HG02943 (cell line): ENCODE data around the gene TAS1R2.
"Not testable (repeated sequence)": the region's sequence is repeated elsewhere in the genome, so short reads cannot be mapped to it uniquely, and the experiment has no call there.

Experiments
- ATAC-seq: cut with Tn5 transposase; IDR thresholded peaks from one replicate; pipeline ENCODE4 v1.9.1; 2021; ENCODE audit warnings: mild to moderate bottlenecking, low read depth, moderate library complexity; ENCODE audit not compliant: unreplicated experiment

The TAS1R2 gene

DNA sequence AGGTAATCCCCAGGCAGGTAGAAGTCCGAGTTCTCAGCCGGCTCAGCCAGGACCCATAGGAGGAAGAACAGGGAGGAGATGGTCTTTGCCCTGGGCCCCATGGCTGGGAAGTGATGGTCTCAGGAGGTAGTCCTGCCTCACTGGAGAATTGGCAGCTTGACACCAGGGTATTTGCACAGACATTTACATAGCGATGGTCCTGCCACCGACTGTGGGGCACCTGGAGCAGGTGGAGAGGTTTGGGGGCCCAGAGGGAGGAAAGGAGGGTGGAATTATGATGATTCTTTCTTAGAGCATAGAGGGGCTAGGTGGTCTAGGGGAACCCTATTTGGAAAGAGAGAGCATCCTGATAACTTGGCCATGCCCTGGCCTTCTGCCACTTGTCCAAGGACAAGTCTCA is at the start of gene TAS1R2:
TAS1R2 (minus strand) TSS at position 101 of the 400 bp plus-strand sequence; CDS start at position 101, 0 bp downstream.
- ATAC-seq: no peak

DNA sequence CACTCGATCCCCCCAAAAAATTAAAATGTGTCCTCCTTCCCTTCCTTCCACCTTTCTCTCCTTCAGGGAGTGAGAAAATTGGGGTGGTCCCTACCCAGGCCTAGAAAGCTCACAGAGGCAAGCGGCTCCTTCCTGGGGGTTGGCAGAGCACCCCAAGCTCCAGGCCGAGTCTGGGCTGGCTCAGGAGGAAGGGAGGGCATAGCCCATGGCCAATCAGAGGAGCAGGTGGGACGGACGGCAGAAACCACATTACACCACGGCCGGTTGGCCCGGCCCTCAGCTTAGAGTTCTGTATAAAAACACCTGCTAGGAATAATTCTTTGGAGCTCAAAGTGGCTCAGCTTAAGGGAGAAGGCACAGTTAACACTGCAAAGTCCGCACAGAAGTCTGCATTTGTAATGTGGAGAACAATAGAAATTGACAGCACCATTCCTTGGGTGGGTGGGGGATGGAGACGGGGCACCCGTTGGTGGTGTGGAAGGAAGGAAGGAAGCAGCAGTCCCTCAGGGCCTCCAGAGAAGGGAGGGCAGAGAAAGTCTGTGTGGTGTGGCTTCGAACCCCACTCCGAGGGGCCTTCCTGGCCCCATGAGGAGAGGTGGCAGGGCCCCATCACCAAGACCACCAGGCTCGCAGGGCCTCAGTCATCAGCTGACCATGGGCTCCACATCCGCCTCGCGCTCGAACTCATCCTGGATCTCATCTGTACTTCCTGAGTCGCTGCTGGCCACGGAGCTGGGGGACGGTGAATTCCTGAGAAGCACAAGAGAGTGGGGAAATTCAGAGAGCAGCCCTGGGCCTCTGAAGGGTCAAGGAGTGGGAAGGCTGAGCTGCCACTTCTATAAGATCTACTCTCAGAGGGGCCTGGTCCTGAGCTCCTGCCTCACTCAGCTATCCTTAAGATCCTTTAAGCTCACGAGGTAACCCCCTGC is 48.7 kb upstream of the TAS1R2 start:
- ATAC-seq: no peak

DNA sequence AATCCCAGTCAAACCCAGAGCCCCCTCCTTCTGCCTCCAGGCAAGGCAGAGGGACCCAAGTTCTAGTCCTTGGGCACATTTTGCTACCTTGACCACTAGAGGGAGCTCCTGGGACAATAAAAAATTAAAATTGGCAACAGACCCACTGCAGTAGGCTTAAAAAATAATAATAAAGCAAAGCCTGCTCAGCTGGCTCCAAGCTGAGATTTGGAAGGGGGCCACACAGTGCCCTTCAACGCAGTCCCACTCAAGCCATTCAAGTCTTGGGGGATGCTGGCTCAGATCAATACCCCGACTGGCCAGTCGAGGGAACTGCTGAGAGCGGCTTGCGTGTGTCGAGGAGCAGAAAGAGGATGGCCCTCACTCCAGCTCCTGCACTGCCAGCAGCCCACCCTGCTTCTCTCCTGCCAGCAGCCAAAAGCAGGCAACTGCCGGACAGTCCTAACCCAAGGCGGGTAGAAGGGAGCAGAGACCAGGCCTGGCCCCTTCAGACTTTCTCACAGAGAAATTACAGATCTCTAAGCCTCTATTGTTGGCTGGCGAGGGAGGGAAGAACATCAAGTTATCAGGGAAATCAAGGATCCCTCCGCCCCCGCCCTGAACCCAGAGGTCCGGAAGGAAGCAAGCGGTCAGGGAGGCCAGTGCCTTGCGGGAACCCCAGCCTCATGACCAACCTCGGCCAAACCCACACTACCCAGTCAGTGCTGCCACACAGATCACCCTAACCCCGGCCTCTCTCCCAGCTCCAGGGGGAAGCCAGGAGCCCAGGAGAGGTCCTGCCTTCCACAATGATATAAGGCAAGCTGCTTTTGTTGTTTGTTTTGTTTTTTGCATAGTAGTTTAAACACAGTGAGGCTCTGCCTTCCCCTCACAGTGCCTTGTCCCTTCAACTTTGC is 47.8 kb upstream of the TAS1R2 start:
- no peak for ATAC-seq

- ATAC-seq: no peak
Measured at GRCh38 chr1:18903291-18903756, 43.9 kb upstream of the TAS1R2 start.

- ATAC-seq: peak; percentile 91
Measured at GRCh38 chr1:18902523-18903290, 43.2 kb upstream of the TAS1R2 start, which contains the start of gene ALDH4A1. Gene ALDH4A1 (minus strand): TSS chr1:18902555. CDS start chr1:18902523, 32 bp downstream.

DNA sequence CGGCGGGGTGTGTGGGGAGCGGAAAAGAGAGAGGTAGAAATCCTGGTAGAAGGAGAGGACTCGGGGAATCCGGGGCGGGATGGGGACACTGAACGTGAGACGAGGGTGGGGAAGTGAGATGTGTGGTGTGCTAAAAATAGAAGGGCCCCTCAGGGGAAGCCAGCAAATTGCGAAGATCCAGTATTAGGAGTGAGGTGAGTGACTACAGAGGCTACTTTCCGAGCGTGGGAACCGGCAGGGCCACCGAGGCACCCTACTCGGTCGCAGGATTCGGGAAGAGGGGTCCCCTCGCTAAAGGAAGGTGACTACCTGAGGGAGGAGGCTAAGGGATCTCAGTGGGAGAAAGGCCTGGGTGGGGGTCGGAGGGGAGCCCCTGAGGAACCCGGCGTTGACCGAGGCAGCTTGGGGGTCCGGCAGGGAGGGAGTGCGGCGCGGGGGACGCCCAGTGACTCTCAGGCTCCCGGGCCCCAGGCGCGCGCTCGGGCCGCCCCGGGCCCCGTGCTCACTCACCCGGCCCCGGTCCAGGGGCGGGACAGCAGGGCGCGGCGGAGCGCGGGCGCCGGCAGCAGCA is 42.6 kb upstream of the TAS1R2 start:
- no peak for ATAC-seq

GRCh38 chr1:18901147-18901951 is 41.9 kb upstream of the TAS1R2 start:
- no peak for ATAC-seq

GRCh38 chr1:18900303-18900841 is 40.9 kb upstream of the TAS1R2 start:
- ATAC-seq: no peak

- no peak for ATAC-seq
Measured at GRCh38 chr1:18899363-18900049, 40.0 kb upstream of the TAS1R2 start.

DNA sequence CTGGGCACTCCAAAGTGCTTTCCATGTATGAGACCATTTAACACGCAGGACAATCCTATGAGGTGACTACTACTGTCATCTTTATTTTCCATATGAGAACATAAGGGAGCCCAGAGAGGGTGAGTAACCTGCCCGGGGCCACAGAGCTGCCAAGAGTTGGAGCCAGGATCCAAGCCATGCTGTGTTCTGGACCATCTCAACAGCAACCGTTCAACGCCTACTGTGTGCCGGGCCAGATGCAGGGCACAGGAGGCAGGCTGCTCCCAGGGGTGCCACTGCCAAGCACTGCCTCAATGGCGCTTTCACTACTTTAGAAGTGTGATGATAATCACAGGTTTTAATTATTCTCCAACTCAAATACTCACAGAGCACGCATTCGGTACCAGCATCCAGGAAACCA is 39.1 kb upstream of the TAS1R2 start:
- no peak for ATAC-seq

GRCh38 chr1:18895317-18895716 is 35.9 kb upstream of the TAS1R2 start:
- ATAC-seq: no peak

- no peak for ATAC-seq
Measured at GRCh38 chr1:18893120-18893519, 33.7 kb upstream of the TAS1R2 start.

DNA sequence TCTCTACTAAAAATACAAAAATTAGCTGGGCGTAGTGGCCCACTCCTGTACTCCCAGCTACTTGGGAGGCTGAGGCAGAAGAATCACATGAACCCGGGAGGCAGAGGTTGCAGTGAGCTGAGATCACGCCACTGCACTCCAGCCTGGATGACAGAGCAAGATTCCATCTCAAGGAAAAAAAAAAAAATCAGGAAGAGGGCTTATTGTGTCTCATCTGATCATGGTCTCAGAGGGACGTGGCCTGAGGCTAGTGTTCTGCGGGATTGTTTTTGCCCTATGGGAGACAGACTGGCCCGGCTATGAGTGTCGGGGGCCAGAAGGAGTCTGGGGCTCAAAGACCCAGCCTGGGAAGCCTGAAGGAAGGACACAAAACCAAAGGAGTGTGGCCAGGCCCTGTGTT is 32.4 kb upstream of the TAS1R2 start:
- ATAC-seq: not testable (repeated sequence)

GRCh38 chr1:18891426-18891780 is 31.9 kb upstream of the TAS1R2 start:
- no peak for ATAC-seq

DNA sequence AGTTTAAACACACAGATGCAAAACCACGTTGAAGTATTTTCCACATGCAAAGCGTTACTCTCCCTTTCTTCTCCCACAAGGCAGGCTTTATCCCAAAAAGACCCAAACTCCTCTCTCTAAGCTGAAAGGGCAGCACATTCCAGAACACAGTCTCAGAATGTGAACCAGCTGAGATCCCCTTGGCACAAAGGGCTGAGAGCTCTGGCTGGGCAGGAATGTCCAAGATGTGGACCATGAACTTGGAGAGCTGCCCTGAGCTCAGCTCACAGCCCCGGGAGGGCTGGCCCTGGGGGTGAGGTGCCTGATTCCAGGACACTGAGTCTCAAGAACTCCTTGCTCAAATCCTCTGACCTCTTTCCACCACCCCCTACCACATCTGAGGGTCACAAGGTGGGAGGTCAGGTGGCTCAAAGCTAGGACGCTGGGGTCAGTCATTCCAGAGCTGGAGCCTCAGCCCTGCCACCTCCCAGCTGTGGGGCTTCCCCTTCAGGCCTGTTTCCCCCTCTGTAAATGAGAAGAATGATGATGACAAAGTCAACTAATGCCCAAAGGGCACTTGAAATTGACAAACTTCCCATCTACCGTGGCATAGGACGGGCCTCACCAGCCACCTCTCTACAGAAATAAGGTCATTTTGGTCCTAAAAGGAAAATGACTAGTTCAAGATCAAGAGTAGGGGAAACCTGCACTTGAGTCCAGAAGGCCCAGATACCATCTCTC is 31.4 kb upstream of the TAS1R2 start:
- ATAC-seq: no peak

- ATAC-seq: no peak
Measured at GRCh38 chr1:18886003-18886335, 26.5 kb upstream of the TAS1R2 start.

- no peak for ATAC-seq
Measured at GRCh38 chr1:18885311-18886002, 26.0 kb upstream of the TAS1R2 start.
